Gastrocnemius medialis (tissue), 4 donors: ENCODE data around the gene PSMD5. TPM values are rescaled to one million over a fixed set of nuclear protein-coding genes. Genes with fewer than 3 reads are reported as not detected.
A peak's percentile ranks its signal among the peaks of the same experiment; 100 is the strongest.

Experiments used
- ATAC-seq, 2 donors: fragments of 150-250 bp; one replicate each; pipeline ENCODE4 v1.9.1; 2016
- DNase-seq, 2 donors: peaks; one replicate each; pipeline ENCODE4 v3.0.0-alpha.2; 2019
- H3K27ac ChIP-seq, 4 donors: fragments of 200-600 bp; sonication (generic); 1 replicate in 1 of 4; 2 replicates in 3 of 4; pipeline ENCODE4 v1.5.1; 2016 to 2018; ENCODE audit warnings: mild to moderate bottlenecking in 2 of 4, moderate library complexity in 1 of 4
- H3K27me3 ChIP-seq, 3 donors: fragments of 200-600 bp; sonication (generic) in 2 of 3; 1 replicate in 1 of 3; 2 replicates in 2 of 3; pipeline versions ENCODE4 v1.5.1 to v1.6.0; 2016 to 2019; ENCODE audit warnings: mild to moderate bottlenecking in 1 of 3, moderate library complexity in 1 of 3
- H3K36me3 ChIP-seq, 2 donors: fragments of 200-600 bp; sonication (generic) in 1 of 2; one replicate each; pipeline ENCODE4 v1.5.1; 2017 to 2018
- H3K4me1 ChIP-seq, 2 donors: fragments of 200-600 bp; sonication (generic) in 1 of 2; one replicate each; pipeline ENCODE4 v1.5.1; 2016 to 2017; ENCODE audit warnings: mild to moderate bottlenecking in 2 of 2
- H3K4me3 ChIP-seq, 4 donors: fragments of 200-600 bp; sonication (generic) in 3 of 4; 1 replicate in 1 of 4; 2 replicates in 3 of 4; pipeline ENCODE4 v1.5.1; 2016 to 2019; ENCODE audit warnings: mild to moderate bottlenecking in 2 of 4
- H3K9me3 ChIP-seq, 3 donors: fragments of 200-600 bp; sonication (generic) in 2 of 3; 1 replicate in 1 of 3; 2 replicates in 2 of 3; pipeline ENCODE4 v1.5.1; 2016 to 2019
- POLR2A ChIP-seq, 2 donors: fragments of 450-650 bp; IDR thresholded peaks; one replicate each; pipeline ENCODE4 v1.6.1; 2017; ENCODE audit warnings: antibody characterized with exemption in 2 of 2, mild to moderate bottlenecking in 2 of 2, moderate library complexity in 2 of 2
- in situ Hi-C, 4 donors: fragments of 200-750 bp; cut with MboI; loops; one replicate each; pipeline versions ENCODE4 v1.15.0 to v1.8.0; 2017; ENCODE audit warnings: low sequenced_read_pairs in 4 of 4
- intact Hi-C: fragments of 100-400 bp; cut with DNase I; formaldehyde crosslinking; loops from one replicate; pipeline ENCODE4 v1.15.1; 2023; ENCODE audit warnings: low total_unique reads
- total RNA-seq, 4 donors: library from RNA; depleted of rRNA; stranded (reverse); fragments of >200 nt; gene quantifications; one replicate each; pipeline versions ENCODE4 v1.1.0 to v1.2.3, GENCODE V29; 2016
- TF ChIP-seq, protein P1 (sequence below), 5 experiments: fragments of 450-650 bp in 3 of 5; fragments of 200-600 bp in 2 of 5; sonication (generic) in 2 of 5; IDR thresholded peaks in 4 of 5; conservative IDR thresholded peaks in 1 of 5; 1 replicate in 4 of 5; 2 replicates in 1 of 5; pipeline ENCODE4 v1.5.1; 2016 to 2019; ENCODE audit warnings: antibody characterized with exemption in 5 of 5, mild to moderate bottlenecking in 3 of 5, moderate library complexity in 3 of 5

PSMD5 gene
- total RNA-seq, 4 donors from 2014 or later: 9.3 to 35.3 (median 12.6) TPM

DNA sequence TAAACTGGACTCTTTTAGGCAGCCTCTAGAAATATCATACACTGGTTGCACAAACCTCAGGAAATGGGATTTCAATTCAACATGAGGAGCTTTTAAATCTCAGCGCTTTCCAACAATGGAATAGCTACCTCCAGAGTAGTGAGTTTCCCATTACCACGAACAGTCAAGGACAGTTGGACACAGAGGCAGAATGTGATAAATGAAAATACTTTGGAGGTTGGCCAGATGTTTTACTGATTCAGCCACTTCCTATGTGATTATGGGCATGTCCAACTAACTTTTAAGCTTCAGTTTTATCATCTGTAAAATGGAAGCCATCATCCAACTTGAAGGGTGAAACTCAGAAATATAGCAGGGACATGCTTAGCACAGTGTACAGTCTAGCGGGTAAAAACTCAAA lies 51.6 kb downstream of the PSMD5 start:
- no peaks in the 10 kb centered on the region for H3K9me3 ChIP-seq
- ATAC-seq (no peak), DNase-seq (no peak)
- intact Hi-C loops: loop anchor here (5.0 kb wide), 1 partner anchor 209 kb away; the partner anchor contains the start of gene CDK5RAP2
- no peak overlapping the region for H3K4me3 ChIP-seq
- H3K4me1 ChIP-seq: peaks cover 38 to 44% of the 10 kb centered on the region in 2 donors
- no peak for TF ChIP-seq POLR2A (IDR thresholded peaks at IDR 0.05)
- TF ChIP-seq, protein P1, sequence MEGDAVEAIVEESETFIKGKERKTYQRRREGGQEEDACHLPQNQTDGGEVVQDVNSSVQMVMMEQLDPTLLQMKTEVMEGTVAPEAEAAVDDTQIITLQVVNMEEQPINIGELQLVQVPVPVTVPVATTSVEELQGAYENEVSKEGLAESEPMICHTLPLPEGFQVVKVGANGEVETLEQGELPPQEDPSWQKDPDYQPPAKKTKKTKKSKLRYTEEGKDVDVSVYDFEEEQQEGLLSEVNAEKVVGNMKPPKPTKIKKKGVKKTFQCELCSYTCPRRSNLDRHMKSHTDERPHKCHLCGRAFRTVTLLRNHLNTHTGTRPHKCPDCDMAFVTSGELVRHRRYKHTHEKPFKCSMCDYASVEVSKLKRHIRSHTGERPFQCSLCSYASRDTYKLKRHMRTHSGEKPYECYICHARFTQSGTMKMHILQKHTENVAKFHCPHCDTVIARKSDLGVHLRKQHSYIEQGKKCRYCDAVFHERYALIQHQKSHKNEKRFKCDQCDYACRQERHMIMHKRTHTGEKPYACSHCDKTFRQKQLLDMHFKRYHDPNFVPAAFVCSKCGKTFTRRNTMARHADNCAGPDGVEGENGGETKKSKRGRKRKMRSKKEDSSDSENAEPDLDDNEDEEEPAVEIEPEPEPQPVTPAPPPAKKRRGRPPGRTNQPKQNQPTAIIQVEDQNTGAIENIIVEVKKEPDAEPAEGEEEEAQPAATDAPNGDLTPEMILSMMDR (IDR thresholded peaks at IDR 0.05 in 4 of 5, conservative IDR thresholded peaks at IDR 0.05 in 1 of 5): no peak
- H3K36me3 ChIP-seq: peaks cover 0 to 22% of the 10 kb centered on the region in 2 donors
- H3K27me3 ChIP-seq: no peaks in the 10 kb centered on the region
- peak overlapping the region in 1 of 4 donors; percentile 84 for H3K27ac ChIP-seq
- in situ Hi-C loops: no loop called here

DNA sequence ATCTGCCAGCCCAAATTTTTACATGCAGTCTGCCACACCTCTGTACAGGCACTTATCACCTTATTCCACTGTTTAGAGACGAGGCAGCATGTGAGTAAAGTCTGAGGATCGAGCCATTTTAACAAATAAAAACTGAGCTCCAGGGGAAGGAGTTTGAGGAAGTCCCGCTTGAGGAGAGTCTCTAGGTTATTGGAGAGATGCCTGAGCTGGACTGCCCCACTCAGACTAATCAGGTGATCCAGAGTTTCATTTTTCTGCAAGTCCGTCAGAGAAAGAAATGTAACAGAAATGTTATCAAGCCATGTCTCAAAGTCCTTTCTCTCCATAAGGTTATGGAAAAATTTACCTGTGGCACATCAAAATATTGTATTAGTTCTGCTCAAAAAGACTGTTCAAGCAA lies 54.8 kb downstream of the PSMD5 start:
- intact Hi-C loops: loop anchor here (2.0 kb wide), 1 partner anchor 147 kb away; no protein-coding TSS in a partner anchor

DNA sequence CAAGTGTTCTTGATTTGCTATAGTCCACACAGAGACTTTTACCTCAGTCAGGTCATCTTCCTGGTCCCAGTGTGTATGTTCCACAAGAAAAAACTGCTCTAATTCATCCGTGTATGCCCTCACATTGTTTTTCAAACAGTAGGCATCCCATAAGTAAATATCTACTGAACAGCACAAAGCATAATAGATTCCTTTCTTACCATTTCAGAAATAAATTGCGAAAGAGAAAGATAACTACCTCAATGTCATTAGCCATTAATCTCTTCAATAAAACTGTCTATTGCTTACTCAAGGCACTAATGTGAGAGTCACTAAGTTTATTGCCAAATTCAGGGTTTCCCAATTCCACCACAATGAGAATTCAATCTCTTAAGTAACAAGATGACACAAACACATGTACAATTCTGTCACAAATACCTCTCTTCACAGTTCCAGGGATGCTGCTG lies 59.1 kb downstream of the PSMD5 start:
- no peak for DNase-seq
- Histone ChIP-seq H3K36me3 (peaks cover 0 to 35% of the 10 kb centered on the region in 2 donors), H3K4me3 (no peak overlapping the region), H3K4me1 (peaks cover 13 to 17% of the 10 kb centered on the region in 2 donors), H3K27me3 (no peaks in the 10 kb centered on the region), H3K27ac (peak overlapping the region in 1 of 4 donors; percentile 23), H3K9me3 (no peaks in the 10 kb centered on the region)
- in situ Hi-C loops: no loop called here
- peak in 1 of 2 donors; percentile 58 for ATAC-seq
- TF ChIP-seq, protein P1 (IDR thresholded peaks at IDR 0.05 in 4 of 5, conservative IDR thresholded peaks at IDR 0.05 in 1 of 5): no peak
- no peak for TF ChIP-seq POLR2A (IDR thresholded peaks at IDR 0.05)
- intact Hi-C loops: no loop called here

More for the DNA sequence above, 54.8 kb downstream of the PSMD5 start:
- no peaks in the 10 kb centered on the region for H3K27me3 ChIP-seq
- ATAC-seq: no peak
- no peaks in the 10 kb centered on the region for H3K9me3 ChIP-seq
- in situ Hi-C loops: no loop called here
- H3K4me1 ChIP-seq: peaks cover 35 to 38% of the 10 kb centered on the region in 2 donors
- TF ChIP-seq POLR2A (IDR thresholded peaks at IDR 0.05): no peak
- TF ChIP-seq, protein P1 (IDR thresholded peaks at IDR 0.05 in 4 of 5, conservative IDR thresholded peaks at IDR 0.05 in 1 of 5): no peak
- peak overlapping the region in 2 of 4 donors; percentile 10 to 61 for H3K27ac ChIP-seq
- H3K4me3 ChIP-seq: no peak overlapping the region
- DNase-seq: no peak
- H3K36me3 ChIP-seq: peaks cover 0 to 26% of the 10 kb centered on the region in 2 donors

DNA sequence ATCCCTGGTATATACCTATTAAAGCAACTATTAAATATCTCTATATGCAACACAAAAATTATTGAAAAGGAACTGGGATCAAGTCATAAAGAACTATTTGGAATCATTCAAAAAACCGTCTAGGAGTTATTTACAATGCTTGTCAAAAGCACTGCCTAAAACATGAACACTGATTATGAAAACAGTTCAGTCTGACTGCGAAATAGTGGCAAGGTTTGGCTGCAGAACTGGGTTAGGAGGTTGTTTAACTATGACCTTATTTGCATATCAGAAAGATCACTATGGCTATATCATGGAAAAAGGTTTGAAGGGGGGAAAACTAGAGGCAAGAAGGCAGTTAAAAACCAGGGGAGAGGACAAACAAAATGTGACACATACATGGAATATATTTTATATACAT lies 61.5 kb downstream of the PSMD5 start:
- Histone ChIP-seq H3K36me3 (peaks cover 0 to 36% of the 10 kb centered on the region in 2 donors), H3K9me3 (no peaks in the 10 kb centered on the region), H3K4me1 (peaks cover 0 to 7% of the 10 kb centered on the region in 2 donors), H3K27ac (no peak overlapping the region), H3K4me3 (no peak overlapping the region), H3K27me3 (no peaks in the 10 kb centered on the region)
- ATAC-seq: no peak
- TF ChIP-seq POLR2A (IDR thresholded peaks at IDR 0.05): no peak
- TF ChIP-seq, protein P1 (IDR thresholded peaks at IDR 0.05 in 4 of 5, conservative IDR thresholded peaks at IDR 0.05 in 1 of 5): no peak
- intact Hi-C loops (no loop called here), in situ Hi-C loops (no loop called here)
- no peak for DNase-seq

DNA sequence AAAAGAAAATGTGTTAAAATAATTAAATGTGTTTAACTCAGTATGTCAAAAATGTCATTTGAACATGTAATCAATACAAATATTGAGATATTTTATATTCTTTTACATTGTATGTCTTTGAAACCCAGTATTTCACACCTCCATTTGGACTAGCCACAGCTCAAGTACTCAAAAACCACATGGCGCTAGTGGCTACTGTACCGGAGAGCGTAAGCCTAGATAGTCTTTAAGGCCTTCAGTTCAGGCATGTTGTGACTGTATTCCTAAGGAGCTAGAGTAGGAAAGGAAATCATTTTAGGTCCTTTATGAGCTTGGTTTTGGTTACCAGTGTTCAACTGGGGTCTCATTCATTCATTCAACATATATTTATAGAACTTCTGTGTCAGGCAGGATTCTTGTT lies 62.4 kb downstream of the PSMD5 start:
- DNase-seq: no peak
- Histone ChIP-seq H3K4me3 (no peak overlapping the region), H3K27me3 (no peaks in the 10 kb centered on the region), H3K36me3 (peaks cover 0 to 40% of the 10 kb centered on the region in 2 donors), H3K27ac (no peak overlapping the region), H3K9me3 (no peaks in the 10 kb centered on the region), H3K4me1 (peaks cover 0 to 7% of the 10 kb centered on the region in 2 donors)
- no peak for TF ChIP-seq POLR2A (IDR thresholded peaks at IDR 0.05)
- TF ChIP-seq, protein P1 (IDR thresholded peaks at IDR 0.05 in 4 of 5, conservative IDR thresholded peaks at IDR 0.05 in 1 of 5): no peak
- no peak for ATAC-seq
- intact Hi-C loops (no loop called here), in situ Hi-C loops (no loop called here)
